Measurements from ENCODE around the gene C1QTNF6. TPM values are rescaled to one million over a fixed set of nuclear protein-coding genes. Genes with fewer than 3 reads are reported as not detected.

Gene C1QTNF6
- total and polyA plus RNA-seq, 2 of the 8 experiments (the other 6 are each of a cell fraction or from before 2014, with no cell fraction given) = 3.1 to 6.5 TPM

DNA sequence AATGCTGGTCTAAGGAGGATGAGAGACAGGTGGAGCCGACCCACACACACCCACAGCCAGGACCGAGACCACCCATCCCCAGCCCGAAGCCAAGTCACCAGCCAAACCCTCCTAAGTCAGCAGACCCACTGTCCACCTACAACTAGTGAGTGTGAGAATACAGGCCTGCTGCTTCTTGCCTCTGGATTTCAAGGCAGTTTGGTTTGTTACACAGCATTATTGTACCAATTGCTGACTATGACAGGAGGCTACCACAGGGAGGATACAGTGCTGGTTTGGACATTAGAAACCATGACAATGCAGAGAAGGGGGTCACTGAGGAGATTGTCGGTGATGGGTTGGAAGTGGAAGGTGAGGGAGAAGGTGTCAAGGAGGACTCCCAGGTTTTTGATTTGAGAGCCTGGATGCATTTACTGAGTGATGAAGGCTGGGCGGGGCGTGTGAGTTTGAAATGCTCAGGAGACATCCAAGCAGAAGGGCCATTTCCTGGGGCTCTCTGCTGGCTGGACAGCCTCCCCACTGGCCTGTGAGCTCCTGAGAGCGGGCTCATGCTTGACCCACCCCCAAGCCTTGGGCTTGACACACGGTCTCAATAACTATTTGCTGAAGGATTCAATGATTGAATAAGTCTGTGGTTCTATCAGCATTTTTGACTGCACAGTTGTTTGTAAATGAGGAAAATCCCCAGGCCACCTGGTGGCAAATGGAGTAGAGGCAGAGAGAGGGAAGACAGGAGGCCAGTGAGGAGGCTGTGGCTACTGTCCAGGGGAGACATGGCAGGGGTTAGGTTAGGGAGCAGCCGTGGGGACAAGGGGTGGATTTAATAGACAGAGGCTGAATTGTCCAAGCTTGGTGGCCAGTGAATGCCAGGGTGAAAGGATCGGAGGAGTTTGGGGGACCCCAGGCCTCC lies 33.6 kb upstream of the C1QTNF6 start:
- Histone ChIP-seq H3K56ac (replicated peaks; ENCODE audit: insufficient read length, low read depth, low read length) (no peak overlapping the region), H2BK15ac (ENCODE audit: low read length) (no peak overlapping the region), H3K9ac (replicated peaks in 1 of 4; ENCODE audit: extremely low read depth in 1 of 4, low read depth in 3 of 4, low read length in 3 of 4) (no peak overlapping the region), H4K91ac (replicated peaks; ENCODE audit: insufficient read length, low read length) (no peak overlapping the region), H3K27ac (ENCODE audit: low read depth, low read length) (no peak overlapping the region), H3K23me2 (ENCODE audit: low read depth, low read length) (no peaks in the 10 kb centered on the region), H2BK5ac (ENCODE audit: low read depth, low read length) (no peak overlapping the region; the same call in 1 of the 2 replicates), H2AK5ac (ENCODE audit: low read depth, low read length) (no peak overlapping the region), H3K9me3 (ENCODE audit: insufficient read depth in 2 of 2, low read depth in 1 of 2, low read length in 1 of 2) (no peaks in the 10 kb centered on the region; a peak in 1 of 4 replicates), H3K27me3 (replicated peaks in 1 of 4; ENCODE audit: control insufficient read depth in 3 of 4, extremely low read depth in 1 of 4, insufficient read depth in 3 of 4, low read length in 3 of 4) (no peaks in the 10 kb centered on the region), H3K4ac (replicated peaks; ENCODE audit: insufficient read length, low read depth, low read length) (no peak overlapping the region), H2BK20ac (ENCODE audit: low read length) (no peak overlapping the region), H3K4me1 (replicated peaks in 1 of 4; ENCODE audit: control insufficient read depth in 3 of 4, insufficient read depth in 4 of 4, low read length in 3 of 4) (no peaks in the 10 kb centered on the region), H2AFZ (ENCODE audit: low read length) (no peak overlapping the region), H4K20me1 (replicated peaks in 1 of 2; ENCODE audit: control insufficient read depth in 1 of 2, insufficient read depth in 2 of 2, low read length in 2 of 2) (no peaks in the 10 kb centered on the region), H3K4me3 (ENCODE audit: extremely low read depth in 1 of 4, insufficient read depth in 2 of 4, low read depth in 3 of 4, low read length in 4 of 4) (no peak overlapping the region), H3K14ac (ENCODE audit: insufficient read length) (no peak overlapping the region), H4K8ac (ENCODE audit: extremely low read depth, insufficient read depth, low read length) (no peak overlapping the region), H4K5ac (ENCODE audit: insufficient read length, low read depth, low read length) (no peak overlapping the region), H3K23ac (ENCODE audit: insufficient read length) (no peak overlapping the region), H3K18ac (ENCODE audit: extremely low read depth, low read length) (no peak overlapping the region), H3K79me1 (ENCODE audit: low read depth, low read length) (no peaks in the 10 kb centered on the region), H3K36me3 (ENCODE audit: control insufficient read depth in 2 of 4, insufficient read depth in 4 of 4, low read length in 3 of 4) (no peaks in the 10 kb centered on the region), H2BK12ac (ENCODE audit: low read depth, low read length) (no peak overlapping the region), H3K79me2 (ENCODE audit: control insufficient read depth in 1 of 2, insufficient read depth in 2 of 2, low read length in 2 of 2) (no peaks in the 10 kb centered on the region), H3K4me2 (ENCODE audit: insufficient read depth in 1 of 2, low read depth in 2 of 2, low read length in 2 of 2) (no peak overlapping the region), H2BK120ac (replicated peaks; ENCODE audit: low read depth, low read length) (no peak overlapping the region)
- 89% methylated on average over 10 of the region's 10 CpGs; no CpG with 5 or more reads in 1 of the 2 experiments for WGBS, 2 experiments (ENCODE audit: extremely low coverage in 1 of 2, insufficient coverage in 1 of 2, insufficient read length in 1 of 2, insufficient replicate concordance in 2 of 2, low coverage in 1 of 2, low lambda C conversion rate in 2 of 2, missing lambda C conversion rate in 1 of 2)
- DNase-seq (ENCODE audit: low read depth in 1 of 2, low spot score in 2 of 2) (no peak), FAIRE-seq (no peak)
- CTCF ChIA-PET (ENCODE audit: partially characterized antibody) = interaction anchor here (1.2 to 2.4 kb wide), 2 partner anchors 21 to 39 kb away, joined by 4 to 6 read pairs; no protein-coding TSS in a partner anchor
- POLR2A ChIA-PET (ENCODE audit: partially characterized antibody) = no interaction called here
- TF ChIP-seq NANOG (IDR thresholded peaks at IDR 0.05; ENCODE audit: insufficient read depth, low read depth, low read length, poor library complexity, severe bottlenecking) = no peak
- no peak for TF ChIP-seq TAF1 (IDR thresholded peaks at IDR 0.05; ENCODE audit: low read depth, low read length)
- no peak for TF ChIP-seq SIRT6 (IDR thresholded peaks at IDR 0.05; ENCODE audit: low read length)
- no peak for TF ChIP-seq CBX5 (IDR thresholded peaks at IDR 0.05; ENCODE audit: low read depth, low read length)
- no peak for TF ChIP-seq ZNF274 (IDR thresholded peaks at IDR 0.05; ENCODE audit: borderline replicate concordance, extremely low read depth, low read length)
- no peak for TF ChIP-seq BACH1 (IDR thresholded peaks at IDR 0.05; ENCODE audit: low read length)
- TF ChIP-seq CHD2 (IDR thresholded peaks at IDR 0.05; ENCODE audit: low read length) = no peak
- TF ChIP-seq RNF2 (IDR thresholded peaks at IDR 0.05; ENCODE audit: borderline replicate concordance, low read depth, low read length, missing control alignments, poor library complexity, severe bottlenecking) = no peak

Measured in H1 (cell line).